GM21528 (cell line): ENCODE measurements around the gene RASAL2.
"Not testable (repeated sequence)": the region's sequence is repeated elsewhere in the genome, so short reads cannot be mapped to it uniquely, and the experiment has no call there.

Experiments
- ATAC-seq: cut with Tn5 transposase; IDR thresholded peaks from one replicate; pipeline ENCODE4 v1.9.1; 2021; ENCODE audit warnings: mild to moderate bottlenecking, moderate library complexity; ENCODE audit not compliant: unreplicated experiment, low FRiP score

RASAL2 gene

GRCh38 chr1:178066908-178067614 is 26.8 kb upstream of the RASAL2 start:
- ATAC-seq, result peak; percentile 98

GRCh38 chr1:178071811-178072210 is 22.1 kb upstream of the RASAL2 start:
- no peak for ATAC-seq

GRCh38 chr1:178072326-178072725 is 21.6 kb upstream of the RASAL2 start:
- no peak for ATAC-seq

GRCh38 chr1:178075333-178075732 is 18.6 kb upstream of the RASAL2 start:
- no peak for ATAC-seq

GRCh38 chr1:178076607-178077006 is 17.3 kb upstream of the RASAL2 start:
- ATAC-seq, result no peak

- no peak for ATAC-seq
Observed at GRCh38 chr1:178077917-178078316, 16.0 kb upstream of the RASAL2 start.

GRCh38 chr1:178086294-178086693 is 7.6 kb upstream of the RASAL2 start:
- no peak for ATAC-seq

- no peak for ATAC-seq
Observed at GRCh38 chr1:178086766-178087165, 7.1 kb upstream of the RASAL2 start.

- ATAC-seq, result no peak
Observed at GRCh38 chr1:178088651-178089050, 5.3 kb upstream of the RASAL2 start.

GRCh38 chr1:178091454-178091853 is 2.5 kb upstream of the RASAL2 start:
- not testable (repeated sequence) for ATAC-seq

- no peak for ATAC-seq
Observed at GRCh38 chr1:178091986-178092745, 1.7 kb upstream of the RASAL2 start.

- no peak for ATAC-seq
Observed at GRCh38 chr1:178092878-178093493, 918 bp upstream of the RASAL2 start.

GRCh38 chr1:178093494-178093950 is 382 bp upstream of the RASAL2 start:
- peak; percentile 80 for ATAC-seq

GRCh38 chr1:178094739-178095645 is 1.1 kb downstream of the RASAL2 start:
- peak; percentile 2 for ATAC-seq

GRCh38 chr1:178096421-178096820 is 2.5 kb downstream of the RASAL2 start:
- ATAC-seq, result no peak

GRCh38 chr1:178098262-178098661 is 4.4 kb downstream of the RASAL2 start:
- no peak for ATAC-seq

- no peak for ATAC-seq
Observed at GRCh38 chr1:178101266-178101630, 7.3 kb downstream of the RASAL2 start.

- ATAC-seq, result no peak
Observed at GRCh38 chr1:178101654-178102053, 7.8 kb downstream of the RASAL2 start.

GRCh38 chr1:178102218-178102617 is 8.3 kb downstream of the RASAL2 start:
- no peak for ATAC-seq

- no peak for ATAC-seq
Observed at GRCh38 chr1:178107823-178108222, 13.9 kb downstream of the RASAL2 start.
